T-helper 2 cell (primary cell): ENCODE measurements around the gene DPP7.

ENCODE experiments used
- DNase-seq, 5 experiments: peaks; one replicate each; pipeline versions ENCODE4 v3.0.0 to v3.0.0-alpha.2; 2012 to 2022
- total RNA-seq, 2 donors: gene quantifications; one replicate each; lab custom pipeline; 2026; lab: John Stamatoyannopoulos, UW

The DPP7 gene
- total RNA-seq, result 155 to 160 reads per million in 2 donors

- peak; percentile 67 to 84 (median 72) for DNase-seq
Measured at GRCh38 chr9:137114613-137115393, at the start of gene DPP7. Gene DPP7, minus strand, starts transcription at chr9:137114733. Its CDS starts 20 bp downstream, at chr9:137114713.

GRCh38 chr9:137163805-137164204 is 49.3 kb upstream of the DPP7 start:
- no peak for DNase-seq

- no peak for DNase-seq
Measured at GRCh38 chr9:137163365-137163715, 48.8 kb upstream of the DPP7 start.

GRCh38 chr9:137162505-137163364 is 48.2 kb upstream of the DPP7 start:
- DNase-seq, result no peak

GRCh38 chr9:137161558-137162486 is 47.3 kb upstream of the DPP7 start:
- no peak for DNase-seq

- no peak for DNase-seq
Measured at GRCh38 chr9:137160716-137161557, 46.4 kb upstream of the DPP7 start.

- DNase-seq, result no peak
Measured at GRCh38 chr9:137160054-137160425, 45.5 kb upstream of the DPP7 start.

- no peak for DNase-seq
Measured at GRCh38 chr9:137159105-137160053, 44.8 kb upstream of the DPP7 start.

- DNase-seq, result no peak
Measured at GRCh38 chr9:137158625-137159024, 44.1 kb upstream of the DPP7 start.

GRCh38 chr9:137157618-137158415 is 43.3 kb upstream of the DPP7 start:
- no peak for DNase-seq

GRCh38 chr9:137156567-137157375 is 42.2 kb upstream of the DPP7 start:
- peak; percentile 34 to 60 (median 43) for DNase-seq

- DNase-seq, result no peak
Measured at GRCh38 chr9:137152844-137153405, 38.4 kb upstream of the DPP7 start.

- no peak for DNase-seq
Measured at GRCh38 chr9:137150617-137151457, 36.3 kb upstream of the DPP7 start.

- DNase-seq, result no peak
Measured at GRCh38 chr9:137149942-137150616, 35.5 kb upstream of the DPP7 start.

GRCh38 chr9:137149363-137149762 is 34.8 kb upstream of the DPP7 start:
- DNase-seq, result no peak

- no peak for DNase-seq
Measured at GRCh38 chr9:137148661-137149060, 34.1 kb upstream of the DPP7 start.

- no peak for DNase-seq
Measured at GRCh38 chr9:137148242-137148641, 33.7 kb upstream of the DPP7 start.
